IPS-11a (cell line): ENCODE data around the gene GRIP1.

Experiments used
- H3K4me3 ChIP-seq: one replicate; pipeline ENCODE4 v1.5.1; 2013; ENCODE audit warnings: low read depth, low read length, control low read depth

The GRIP1 gene

DNA sequence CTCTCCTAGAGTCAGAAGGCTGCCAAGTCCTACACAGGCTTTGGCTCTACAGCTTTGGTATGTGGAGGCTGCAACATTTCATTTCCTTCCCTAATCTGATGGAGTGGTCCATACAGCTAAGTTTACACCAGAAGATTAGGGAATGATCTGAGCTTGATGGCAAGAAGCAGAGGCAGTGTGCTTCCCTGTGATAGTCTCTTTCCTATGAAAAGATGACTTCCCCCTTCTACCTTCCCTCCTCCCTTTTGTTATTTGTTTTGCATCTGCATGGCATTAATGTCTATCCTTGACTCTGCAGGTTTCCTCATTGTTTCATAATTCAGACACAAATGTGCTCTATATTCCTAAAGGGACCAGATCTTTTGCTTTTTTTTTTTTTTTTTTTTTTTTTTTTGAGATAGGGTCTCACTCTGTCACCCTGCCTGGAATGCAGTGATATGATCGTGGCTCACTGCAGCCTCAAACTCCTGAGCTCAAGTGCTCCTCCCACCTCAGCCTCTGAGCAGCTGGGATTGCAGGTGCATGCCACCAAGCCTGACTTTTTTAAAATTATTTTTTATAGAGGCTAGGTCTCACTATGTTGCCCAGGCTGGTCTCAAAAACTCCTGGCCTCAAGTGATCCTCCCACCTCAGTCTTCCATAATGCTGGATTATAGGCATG is 76.3 kb downstream of the GRIP1 start:
- H3K4me3 ChIP-seq = no peak overlapping the region

DNA sequence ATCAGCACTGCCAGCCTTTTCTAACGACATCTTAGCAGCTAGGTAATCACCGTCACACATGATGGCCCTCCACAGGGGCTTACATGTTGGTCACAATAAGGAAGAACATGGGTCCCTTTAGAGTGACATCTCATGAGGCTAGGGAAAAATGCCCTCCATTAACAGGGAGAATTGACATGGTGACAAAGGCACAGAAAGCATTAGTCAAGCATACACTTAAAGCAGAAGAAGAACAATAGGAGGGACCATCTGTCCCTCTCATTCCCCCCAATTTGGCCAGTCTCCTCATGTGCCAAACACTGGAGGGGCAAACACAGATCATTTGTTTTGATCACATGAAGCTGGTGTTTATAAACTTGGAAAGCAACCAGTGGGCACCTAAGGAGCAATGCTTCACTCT is 78.0 kb downstream of the GRIP1 start:
- H3K4me3 ChIP-seq = no peak overlapping the region

DNA sequence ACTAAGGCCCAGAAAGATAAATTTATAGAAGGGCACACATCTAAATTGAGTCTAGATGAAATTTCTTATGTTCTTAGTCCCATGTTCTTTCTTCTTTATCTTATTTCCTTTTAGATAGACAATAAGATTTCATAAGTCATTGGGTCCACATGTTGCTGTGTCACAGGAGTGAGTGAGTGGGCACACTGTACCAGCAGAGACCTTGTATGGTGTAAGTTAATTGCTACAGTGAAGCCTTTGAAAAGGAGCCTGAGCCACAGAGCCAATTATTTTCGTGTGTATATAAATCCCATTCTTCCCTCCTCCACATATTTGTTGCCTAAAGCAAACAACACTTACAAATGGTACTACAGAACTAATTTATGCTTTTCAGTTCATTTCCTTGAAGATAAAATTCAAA is 79.1 kb downstream of the GRIP1 start:
- no peak overlapping the region for H3K4me3 ChIP-seq

DNA sequence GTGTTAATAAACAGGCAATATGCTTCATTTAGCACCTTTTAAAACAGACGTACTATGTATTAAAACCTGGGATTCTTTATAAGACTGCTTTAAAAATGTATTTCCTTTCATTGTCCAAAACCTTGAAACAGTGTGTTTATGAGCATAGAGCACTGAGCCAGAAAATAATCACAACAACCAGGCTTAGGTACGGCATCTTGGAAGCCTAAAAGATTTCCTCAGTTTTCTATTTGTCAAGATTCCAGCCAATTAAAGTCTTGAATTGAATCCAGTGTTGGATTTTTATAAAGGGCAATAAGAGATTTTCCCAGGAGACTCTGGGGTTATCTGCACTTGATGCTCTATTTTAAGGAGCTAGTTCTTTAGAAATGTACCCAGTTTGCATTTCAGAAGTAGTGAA is 80.3 kb downstream of the GRIP1 start:
- H3K4me3 ChIP-seq = no peak overlapping the region

DNA sequence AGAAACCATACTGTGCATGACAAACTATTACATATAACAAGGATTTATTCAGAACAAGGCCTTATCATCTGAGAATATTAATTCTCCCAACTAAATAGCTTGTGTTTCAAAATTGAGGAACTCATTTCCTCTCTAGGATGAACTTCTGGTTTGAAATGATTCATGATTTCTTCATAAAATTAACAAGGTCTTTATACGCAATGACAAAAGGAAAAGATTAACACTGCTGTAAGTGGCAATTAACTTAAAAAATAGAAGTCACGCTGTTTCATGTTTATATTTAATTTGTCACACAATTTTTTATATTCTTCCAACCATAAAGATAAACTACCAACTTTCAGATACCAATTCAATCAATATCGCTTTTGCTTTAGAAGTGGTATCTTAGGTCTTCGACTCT is 80.8 kb downstream of the GRIP1 start:
- no peak overlapping the region for H3K4me3 ChIP-seq

DNA sequence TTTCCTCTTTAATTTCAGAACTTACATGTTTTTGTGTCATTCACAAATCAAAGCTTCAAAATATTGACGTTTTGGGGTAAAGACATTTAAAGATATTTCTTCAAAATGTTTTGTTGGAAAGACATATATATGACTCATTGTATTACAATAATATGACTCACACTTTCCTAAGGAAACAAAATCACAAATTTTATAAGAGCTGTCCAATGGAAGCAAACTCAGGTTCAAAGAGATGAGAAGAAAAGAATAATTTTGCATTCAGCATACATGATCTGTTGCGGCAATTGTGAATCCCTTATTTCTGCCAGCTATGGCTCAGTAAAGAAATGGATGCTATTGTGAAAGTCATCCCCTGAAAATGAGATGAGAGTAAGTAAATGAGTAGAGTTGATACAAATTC is 82.7 kb downstream of the GRIP1 start:
- H3K4me3 ChIP-seq = no peak overlapping the region

DNA sequence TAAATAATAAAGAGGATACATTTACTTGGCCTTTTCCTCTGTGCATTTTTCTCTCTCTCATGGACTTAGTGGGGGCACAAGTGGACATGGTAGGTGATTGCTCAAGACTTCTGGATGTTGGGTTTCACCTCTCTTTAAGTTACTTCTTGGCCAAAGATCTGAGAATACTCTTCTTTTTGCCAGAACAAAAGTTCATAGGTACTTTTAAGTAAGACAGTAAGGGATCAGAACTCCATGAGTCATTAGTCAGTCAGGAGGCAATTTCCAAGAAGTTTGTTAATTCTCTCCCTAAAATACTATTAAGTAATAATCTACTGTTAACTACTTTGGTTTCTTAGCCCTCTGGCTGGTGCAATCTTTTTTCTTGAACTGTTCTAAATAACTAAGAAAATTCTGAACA is 84.2 kb downstream of the GRIP1 start:
- no peak overlapping the region for H3K4me3 ChIP-seq

DNA sequence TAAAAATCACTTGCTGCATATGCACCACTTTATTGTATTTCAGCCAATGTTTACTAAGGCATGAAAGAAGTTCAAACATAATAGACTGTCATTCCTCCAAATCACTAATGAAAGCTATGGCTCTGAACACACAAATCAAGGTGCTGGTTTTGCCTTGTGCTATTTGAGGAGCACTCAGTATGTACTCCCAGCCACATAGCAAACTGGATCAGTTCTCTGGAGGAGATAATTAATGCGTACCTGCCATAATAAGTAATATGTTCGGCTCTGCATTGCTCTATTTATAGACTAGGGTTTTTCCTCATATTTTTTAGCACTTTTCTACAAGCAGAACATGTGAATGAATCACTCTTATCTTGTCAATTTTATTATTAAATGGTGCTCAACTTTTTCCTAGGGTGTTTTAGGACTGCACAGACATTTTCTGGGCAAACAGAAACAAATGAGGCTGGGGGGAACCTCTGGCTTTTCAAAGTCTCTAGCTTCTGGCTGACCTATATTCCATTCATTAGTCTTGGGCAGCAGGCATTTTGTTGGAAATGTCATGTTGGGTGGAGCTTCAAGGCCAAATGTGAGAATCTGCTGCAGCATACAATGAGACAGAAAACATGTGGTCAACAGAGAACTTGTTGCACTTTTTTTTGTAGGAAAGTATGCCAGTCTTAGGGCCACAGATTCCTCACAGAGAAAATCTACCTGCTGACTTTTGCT is 88.4 kb downstream of the GRIP1 start:
- no peak overlapping the region for H3K4me3 ChIP-seq

DNA sequence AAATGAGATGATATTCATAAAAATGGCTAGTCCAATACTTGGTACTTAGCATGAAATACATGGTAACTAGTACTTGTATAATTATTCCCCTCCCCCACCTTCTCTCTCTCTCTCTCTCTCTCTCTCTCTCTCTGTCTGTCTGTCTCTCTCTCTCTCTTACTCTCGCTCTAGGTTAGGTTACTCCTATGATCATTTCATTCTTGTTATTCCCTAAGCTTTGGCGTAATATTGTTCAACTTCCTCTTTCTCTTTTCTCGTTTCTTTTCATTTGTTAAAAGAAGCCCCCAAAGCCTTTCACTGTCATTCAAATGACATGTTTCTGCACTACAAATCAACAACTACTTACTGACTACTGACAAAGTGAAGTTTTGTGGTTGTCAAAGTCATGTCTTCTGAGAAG is 89.8 kb downstream of the GRIP1 start:
- H3K4me3 ChIP-seq = no peak overlapping the region

DNA sequence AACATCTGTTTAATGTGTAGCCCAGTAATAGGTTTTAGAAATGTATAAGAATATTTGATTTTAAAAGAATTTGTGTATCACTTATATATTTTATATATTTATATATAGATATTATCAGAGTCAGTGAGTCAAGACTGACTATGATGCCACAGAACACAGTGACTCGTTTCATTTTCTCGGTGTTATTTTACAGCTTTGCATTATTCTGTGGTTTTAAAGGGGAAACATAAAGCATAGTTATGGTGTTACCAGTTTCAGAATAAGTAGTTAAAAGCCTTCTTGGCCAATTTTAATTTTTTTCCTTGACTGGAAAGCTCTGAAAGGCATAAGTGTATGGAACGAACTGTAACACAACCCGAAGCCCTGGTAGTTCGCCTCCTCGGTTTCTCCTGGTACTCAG is 91.0 kb downstream of the GRIP1 start:
- H3K4me3 ChIP-seq = no peak overlapping the region

DNA sequence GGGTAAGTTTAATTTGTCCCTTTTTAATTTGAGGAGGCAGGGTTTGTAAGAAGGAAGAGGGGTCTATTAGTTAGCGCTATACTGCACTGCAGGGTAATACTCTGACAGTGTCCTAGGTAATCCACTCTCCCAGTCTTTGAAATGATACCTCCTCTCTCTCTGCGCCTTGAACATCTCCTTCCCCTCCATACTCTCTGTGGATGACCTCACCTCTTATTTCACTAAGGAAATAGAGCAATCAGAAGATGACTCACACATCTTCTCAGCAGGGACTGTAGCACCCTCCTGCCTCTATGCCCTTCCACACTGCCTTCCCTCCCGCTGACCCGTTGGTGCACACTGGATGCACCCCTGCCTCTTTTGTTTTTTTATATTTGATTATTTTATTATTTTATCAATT is 94.2 kb downstream of the GRIP1 start:
- no peak overlapping the region for H3K4me3 ChIP-seq

DNA sequence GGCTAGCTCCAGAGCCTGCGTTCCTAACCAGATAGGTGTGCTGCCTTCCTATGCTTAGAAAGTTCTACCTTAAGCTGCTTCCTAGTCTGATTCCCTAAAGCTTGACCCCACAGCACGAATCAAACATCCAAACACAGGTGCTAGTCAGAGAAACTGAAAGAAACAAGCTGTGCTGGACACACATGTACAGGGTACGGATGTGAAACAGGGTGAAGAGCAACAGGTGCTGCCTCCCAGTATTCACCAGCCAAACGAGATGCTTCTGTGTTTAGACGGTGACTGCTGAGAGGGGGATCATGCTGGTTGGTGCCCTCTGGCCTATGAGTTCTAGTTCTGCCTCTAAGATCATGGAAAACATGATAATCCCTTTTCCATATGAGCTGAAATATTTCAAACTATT is 105.3 kb downstream of the GRIP1 start:
- H3K4me3 ChIP-seq = no peak overlapping the region

DNA sequence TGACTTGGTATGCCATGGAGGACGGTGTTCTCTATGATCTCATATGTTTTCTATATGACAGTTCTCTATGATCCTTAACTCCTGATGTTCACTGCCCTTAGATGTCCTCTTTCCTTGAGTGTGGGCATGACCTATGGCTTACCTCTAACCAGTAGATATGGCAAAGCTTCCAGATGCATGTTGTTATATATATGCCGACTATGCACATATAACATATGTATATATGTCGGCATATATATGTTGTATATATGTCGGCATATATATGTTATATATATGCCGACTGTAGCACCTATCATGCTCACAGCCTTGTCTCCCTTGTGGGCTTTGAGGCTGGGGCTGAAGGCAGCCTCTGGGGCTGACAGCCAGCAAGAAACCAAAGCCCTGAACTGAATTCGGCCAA is 106.0 kb downstream of the GRIP1 start:
- no peak overlapping the region for H3K4me3 ChIP-seq

DNA sequence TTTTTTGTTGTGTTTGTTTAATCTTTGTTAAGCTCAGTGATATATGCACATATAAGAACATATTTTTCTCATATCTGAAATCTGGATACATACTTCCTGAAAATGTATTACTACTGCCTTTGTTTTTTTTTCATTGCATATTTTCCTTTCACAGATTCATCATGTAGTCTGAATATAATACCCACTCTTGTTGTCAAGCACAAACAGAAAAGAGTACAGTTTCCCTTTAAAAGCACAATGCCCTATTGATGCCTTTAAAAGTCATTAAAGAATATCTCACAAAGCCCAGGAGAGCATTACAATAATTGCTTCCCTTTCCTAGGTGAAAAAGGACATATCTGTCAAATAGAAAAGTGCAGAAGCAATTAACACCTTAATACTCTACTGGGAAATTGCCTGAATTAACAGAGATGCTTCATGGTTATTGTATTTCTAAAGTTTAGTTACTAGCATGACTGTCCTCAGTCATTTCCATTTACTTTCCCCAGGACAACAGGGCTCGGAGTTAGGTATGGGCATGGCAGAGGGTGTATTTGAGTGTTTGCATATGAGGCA is 107.4 kb downstream of the GRIP1 start:
- H3K4me3 ChIP-seq = no peak overlapping the region

DNA sequence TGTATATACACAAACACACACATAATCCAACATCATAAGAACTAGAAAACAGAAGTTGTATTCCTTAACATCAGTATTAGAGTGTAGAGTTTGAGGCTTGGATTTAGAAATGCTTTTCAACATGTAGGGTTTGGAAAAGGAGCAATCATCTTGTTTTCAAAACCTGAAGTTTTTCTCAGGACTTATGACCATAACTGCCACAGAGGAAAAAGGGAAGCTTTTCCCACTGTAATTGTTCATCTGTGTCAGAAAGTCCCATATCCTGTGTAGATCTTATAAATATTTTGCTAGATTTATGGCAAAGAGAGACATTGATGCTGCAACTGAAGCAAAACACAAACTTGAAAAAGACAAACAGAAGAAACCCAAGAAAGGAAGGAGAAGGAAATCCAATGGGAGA is 115.7 kb downstream of the GRIP1 start:
- no peak overlapping the region for H3K4me3 ChIP-seq

DNA sequence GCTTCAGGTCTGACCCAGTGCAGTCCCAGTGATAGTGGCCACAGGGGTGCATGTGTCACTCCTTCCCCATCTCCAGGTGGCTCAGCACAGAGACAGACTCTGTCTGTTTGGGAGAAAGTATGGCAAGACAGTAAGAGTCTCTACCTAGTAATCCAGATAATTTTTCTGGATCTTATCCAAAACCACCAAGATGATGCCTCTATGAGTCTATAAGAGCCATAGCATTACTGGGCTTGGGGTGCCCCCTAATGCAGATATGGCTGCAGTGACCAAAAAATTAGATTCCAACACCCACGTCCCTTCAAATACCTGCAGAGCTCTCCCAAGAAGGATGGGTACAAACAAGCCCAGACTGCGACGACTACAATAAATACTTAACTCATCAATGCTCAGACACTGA is 123.8 kb downstream of the GRIP1 start:
- H3K4me3 ChIP-seq = no peak overlapping the region

DNA sequence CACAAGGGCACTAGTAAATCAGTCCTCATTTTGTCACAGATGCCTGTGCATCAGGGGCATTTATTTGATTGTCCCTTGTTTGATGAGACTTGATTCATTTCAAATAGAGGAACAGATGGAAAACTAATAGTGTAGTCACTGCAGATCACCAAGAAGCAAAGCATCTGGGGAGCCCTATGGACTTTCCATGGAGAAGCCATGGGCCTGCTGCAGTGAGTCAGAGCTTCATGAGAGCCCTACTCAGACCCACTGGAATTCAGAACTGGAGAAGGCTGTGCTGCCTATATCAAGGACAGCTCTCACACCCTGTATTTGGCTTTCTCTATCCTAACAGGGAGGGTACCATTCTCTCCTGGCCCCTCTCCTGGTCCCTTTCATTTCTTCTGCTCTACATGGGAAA is 126.2 kb downstream of the GRIP1 start:
- no peak overlapping the region for H3K4me3 ChIP-seq

DNA sequence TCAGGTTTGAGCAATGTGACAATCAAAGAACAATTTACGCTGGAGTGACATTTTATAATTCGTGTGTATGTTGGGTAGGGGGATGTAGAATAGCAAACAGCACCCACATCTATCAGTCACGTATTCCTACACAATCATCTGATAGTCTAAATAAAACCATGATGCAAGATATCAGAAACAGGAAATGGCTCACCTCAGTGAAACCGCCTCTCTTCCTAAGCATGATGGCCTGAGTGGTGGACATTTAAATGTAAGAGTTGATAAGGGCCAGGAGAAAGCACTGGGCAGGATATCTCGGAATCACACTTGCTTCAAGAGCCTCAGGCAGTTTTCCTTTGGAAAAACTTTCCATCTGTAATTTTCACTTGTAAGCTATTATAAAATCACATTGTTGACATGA is 128.2 kb downstream of the GRIP1 start:
- no peak overlapping the region for H3K4me3 ChIP-seq

DNA sequence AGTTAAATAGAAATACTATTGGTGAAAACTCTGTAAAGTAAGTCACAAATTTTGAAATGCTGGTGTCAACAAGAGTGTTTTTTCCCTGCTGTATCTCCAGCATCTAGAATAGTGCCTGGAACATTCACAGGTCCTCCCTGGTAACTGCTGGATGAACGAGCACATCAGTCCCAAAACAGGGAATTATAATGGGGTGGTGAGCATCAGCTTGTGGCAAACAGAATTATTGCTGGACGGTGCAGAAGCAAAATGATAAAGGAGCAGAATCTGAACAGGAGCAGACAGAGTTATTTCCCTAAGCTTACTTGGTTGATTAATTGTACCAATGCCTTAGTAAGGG is 129.9 kb downstream of the GRIP1 start:
- no peak overlapping the region for H3K4me3 ChIP-seq

DNA sequence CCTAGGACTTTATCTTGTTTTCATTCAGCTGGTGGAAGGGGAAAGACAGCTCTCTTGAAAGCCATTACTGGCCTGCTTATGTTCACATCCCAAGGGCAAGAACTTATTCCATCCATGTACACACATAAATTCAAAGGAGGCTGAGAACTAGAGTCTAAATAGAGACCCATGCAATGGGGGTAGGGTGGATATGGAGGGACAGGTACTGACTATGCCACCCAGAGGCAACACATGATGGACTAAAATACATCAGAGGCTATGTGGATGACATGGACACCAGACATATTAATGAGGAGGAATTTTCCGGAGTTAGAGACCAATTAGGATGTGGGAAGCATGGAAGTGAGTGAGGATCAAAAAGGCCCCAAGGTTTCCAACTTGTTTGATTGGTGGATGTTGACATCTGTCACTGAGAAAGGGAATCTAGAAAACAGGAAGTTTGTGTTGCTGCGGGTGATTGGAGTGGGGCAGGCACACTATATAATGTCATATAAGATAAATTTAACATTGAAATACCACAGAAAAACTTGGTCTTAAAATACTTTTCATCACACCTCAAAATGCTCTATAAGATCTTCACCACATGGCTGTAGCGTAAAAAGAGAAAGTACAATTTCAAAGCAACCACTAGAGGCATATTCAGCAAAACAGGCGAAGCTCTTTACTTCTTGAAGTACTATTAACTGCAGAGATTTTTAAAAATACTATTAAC is 130.4 kb downstream of the GRIP1 start:
- no peak overlapping the region for H3K4me3 ChIP-seq

DNA sequence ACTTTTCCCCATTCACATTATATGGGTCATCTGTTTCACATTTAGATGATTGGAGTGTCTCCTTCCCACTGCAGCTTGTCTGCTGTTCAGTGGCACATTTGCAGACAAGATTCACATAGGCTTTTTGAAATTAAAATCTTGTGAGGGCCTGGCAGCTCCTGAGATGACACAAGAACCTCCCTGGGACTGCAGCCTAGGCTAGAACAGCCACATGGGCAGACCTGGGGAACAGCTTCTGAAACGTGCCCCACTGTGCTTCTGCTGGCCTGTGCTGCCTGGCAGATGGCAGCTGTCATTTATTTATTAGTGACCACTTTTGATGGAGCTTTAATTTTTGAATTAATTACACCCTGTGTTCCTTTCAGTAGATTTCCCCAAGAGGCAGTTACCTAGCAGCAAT is 137.4 kb downstream of the GRIP1 start:
- H3K4me3 ChIP-seq = no peak overlapping the region

DNA sequence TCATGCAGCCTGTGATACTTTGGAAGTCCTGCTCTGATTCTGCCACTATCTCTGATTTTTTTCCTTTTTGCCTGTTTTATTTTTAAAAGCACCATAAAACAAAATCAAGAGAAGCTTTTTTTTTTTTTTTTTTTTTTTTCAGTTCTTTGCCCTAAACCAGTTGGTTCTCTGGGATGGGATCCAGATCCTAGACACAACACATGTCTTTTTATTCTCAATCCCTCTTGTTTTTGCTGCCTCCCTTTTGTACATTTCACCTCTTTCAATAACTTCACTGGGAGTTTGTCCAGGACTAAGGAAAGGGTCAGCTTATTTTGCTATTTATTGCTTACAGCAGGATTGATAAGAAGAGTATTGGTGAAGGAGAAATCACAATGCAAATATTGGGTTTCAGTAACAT is 139.4 kb downstream of the GRIP1 start:
- H3K4me3 ChIP-seq = no peak overlapping the region
